ENCODE data around the gene ERMP1.

Gene ERMP1

DNA sequence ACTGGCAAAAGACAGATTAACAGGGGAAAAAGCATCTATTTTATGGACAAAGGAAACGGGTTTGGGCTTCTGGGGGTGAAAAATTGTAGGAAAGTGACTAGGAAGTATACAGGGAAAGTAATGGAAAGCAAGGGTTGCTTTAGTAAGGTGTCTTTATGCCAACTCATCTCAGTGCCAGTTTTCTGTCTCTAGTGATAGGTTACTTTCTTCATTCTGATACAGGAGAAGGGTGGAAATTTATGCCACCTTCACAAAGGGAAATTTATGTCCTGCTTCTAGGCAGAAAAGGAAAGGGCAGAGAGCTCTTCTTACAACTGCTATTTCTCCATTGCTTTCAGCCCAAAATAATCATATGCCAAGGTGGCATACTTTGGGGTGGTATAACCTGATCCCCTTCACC, 20.1 kb upstream of the ERMP1 start:
- no peak for DNase-seq

GRCh38 chr9:5851445-5851844, 18.5 kb upstream of the ERMP1 start:
- DNase-seq = peak; percentile 11 to 33

GRCh38 chr9:5850724-5851122, 17.8 kb upstream of the ERMP1 start:
- DNase-seq = no peak

DNA sequence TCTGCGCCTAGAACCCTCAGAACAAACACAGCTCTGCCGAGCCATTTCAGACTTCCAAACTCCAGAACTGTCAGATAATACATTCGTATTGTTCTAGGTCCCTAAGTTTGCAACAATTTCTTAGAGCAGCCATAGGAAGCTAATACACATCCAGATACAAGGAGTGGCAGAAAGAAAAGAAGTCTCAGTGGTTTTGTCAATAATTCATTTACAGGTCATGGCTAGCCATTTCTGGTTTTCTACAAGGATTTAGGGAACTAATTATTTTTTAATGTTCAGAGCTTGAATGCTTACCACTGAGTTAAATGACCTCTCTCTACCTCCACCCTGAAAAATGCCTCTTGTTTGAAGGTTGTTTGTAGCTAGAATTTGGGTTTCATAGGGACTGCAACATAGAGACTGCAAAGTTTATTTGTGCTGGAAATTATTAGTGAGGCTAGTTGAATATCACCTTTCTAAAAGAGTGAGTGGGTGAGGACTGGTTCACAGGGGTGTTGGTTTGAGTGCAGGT, 15.5 kb upstream of the ERMP1 start:
- no peak for DNase-seq

DNA sequence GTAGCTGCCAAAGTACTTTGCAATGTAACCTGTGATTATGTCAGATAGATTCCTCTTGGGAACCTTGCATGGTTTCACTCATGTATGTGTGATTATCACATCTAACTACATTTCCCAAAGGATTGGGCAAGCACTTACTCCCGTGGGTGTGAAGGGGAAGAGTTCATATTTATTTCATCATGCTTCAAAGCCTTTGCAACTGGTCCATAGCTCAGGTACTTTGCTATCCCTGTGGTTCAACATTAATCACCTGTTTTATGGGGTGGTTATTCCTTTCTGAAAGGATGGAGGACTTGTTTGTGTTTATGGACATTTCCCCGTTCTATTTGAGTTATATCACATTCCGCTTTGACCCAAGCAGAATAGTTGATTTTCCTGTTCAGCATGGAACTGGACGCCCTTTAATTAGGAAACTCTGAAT, 13.6 kb upstream of the ERMP1 start:
- DNase-seq = no peak

- DNase-seq = no peak
These were observed 13.2 kb upstream of the ERMP1 start for GRCh38 chr9:5846096-5846495.

DNA sequence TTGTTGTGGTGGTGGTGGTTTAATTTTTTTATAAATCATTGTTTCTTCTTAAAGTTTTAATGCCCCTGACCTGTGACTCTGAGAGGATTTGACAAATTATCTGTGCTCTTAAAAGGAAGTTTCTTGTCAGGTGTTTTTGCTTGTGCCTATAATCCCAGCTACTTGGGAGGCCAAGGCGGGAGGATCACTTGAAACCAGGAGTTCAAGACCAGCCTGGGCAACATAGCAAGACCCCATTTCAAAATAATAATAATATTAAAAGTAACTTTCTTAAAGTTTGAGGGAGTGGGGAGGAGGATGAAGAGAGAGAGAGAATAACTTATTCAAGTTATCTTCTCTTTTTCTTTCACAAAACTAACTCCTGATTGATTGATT, 12.2 kb upstream of the ERMP1 start:
- no peak for DNase-seq

GRCh38 chr9:5843794-5844471, 11.0 kb upstream of the ERMP1 start:
- no peak for DNase-seq

DNA sequence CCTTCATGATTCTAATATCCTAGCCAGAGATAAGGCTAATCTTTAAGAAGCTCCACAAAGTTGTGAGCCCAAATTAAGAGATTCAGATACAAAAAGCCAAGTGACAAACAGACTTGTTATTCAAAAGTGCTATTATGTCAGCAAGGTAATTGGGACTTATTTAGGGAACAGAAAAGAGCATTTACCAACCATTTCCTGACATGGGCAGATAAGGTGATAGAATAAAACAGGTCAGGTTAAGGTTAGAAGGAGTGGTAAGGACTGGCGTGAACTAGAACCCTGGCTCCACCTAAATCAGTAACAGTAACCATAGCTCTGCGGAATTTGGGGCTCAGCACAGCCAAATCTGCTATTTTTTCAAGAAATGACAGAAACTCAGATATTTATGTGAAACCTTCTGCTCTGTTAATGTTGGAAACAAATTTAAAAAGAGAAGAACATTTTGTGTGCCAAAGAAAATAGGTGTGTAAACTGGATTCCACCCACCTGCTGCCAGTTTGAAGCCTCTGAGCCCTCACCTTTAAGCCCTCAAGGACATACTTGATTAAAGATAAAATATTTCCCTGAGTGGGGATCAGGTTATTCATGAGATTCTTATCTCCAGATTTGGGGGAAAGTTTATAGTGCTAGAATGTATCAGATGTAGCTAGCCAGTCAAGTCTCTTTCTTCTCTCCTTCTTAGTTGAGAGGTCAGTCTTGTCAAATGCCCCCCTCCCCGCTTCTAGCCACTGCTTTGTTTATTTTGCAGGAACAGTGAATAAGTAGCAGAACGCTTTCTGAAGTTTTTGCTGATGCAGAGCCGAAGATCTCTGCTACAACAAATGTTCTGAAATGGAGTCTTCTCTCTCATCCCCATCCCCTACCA, 10.2 kb upstream of the ERMP1 start:
- DNase-seq = no peak

DNA sequence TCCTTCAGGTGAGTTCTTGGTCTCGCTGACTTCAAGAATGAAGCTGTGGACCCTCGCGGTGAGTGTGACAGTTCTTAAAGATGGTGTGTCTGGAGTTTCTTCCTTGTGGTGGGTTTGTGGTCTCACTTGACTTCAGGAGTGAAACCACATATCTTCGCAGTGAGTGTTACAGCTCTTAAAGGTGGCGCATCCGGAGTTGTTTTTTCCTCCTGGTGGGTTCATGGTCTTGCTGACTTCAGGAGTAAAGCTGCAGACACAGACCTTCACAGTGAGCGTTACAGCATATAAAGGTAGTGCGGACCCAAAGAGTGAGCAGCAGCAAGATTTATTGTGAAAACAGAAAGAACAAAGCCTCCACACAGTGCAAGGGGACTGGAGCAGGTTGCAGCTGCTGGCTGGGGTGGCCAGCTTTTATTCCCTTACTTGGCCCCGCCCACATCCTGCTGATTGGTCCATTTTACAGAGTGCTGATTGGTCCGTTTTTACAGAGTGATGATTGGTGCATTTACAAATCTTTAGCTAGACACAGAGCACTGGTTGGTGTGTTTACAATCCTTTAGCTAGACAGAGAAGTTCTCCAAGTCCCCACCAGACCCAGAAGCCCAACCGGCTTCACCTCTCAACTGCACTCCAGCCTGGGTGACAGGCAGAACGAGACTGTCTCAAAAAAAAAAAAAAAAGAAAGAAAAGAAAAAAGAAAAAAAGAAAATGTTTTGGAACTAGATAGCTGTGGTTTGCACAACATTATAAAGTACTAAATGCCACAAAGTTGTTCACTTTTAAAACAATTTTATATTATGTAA, 9.1 kb upstream of the ERMP1 start:
- peak; percentile 29 to 42 for DNase-seq

GRCh38 chr9:5840788-5841187, 7.9 kb upstream of the ERMP1 start:
- no peak for DNase-seq

DNA sequence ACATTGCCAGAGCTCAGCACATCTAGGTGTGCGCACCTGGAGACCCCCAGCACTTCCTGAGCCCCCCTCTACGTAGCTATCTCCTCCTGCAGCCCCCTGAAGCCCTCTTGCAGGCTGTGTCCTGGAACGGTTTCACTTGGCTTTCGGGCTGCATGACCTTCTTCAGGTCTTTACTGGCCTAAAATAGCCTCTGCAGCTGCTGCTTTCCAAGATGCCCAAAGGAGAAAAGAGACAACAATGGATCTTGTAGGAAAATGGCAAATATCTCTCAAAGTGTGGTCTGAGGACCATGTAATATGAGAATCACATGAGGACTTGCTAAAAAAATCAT, 6.6 kb upstream of the ERMP1 start:
- DNase-seq = no peak

DNA sequence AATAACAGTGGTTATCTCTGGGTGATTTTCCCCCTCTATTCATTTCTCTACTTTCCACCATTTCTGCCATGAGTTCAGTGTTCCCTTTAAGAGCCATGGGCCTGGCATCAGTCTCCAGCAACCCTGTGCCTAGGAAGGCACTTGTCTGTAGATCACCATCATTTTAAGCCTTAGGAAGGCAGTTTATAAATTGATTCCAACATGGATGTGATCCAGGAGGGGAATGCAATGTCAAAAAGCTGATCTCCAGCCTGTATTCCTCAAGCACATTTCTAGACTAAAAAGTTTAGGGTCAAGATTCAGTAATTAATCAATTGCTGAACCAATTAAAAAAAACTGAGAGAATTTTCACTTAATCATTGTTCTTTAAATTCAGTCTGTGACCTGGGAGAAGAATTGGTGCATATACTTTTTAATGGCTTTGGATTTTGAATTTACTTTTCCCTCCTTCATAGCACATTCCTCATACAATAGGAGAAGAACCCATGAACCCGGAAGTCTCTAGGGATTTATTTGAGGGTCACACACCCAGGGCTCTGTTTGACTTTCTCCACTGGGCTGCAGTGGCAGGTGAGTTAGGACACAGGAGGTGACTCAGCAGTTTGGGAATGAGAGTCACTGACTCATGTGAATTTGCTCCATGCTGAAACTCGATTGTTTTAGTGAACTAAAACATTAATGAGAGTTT, 6.1 kb upstream of the ERMP1 start:
- DNase-seq = no peak

GRCh38 chr9:5835808-5836207, 2.9 kb upstream of the ERMP1 start:
- DNase-seq = no peak

- no peak for DNase-seq
These were observed 1.3 kb upstream of the ERMP1 start for GRCh38 chr9:5834214-5834613.

GRCh38 chr9:5832071-5832537, 813 bp downstream of the ERMP1 start:
- DNase-seq = peak in 1 of 2 experiments; percentile 11

- DNase-seq = no peak
These were observed 6.9 kb downstream of the ERMP1 start for GRCh38 chr9:5825895-5826622.

GRCh38 chr9:5825223-5825622, 7.7 kb downstream of the ERMP1 start:
- DNase-seq = no peak

DNA sequence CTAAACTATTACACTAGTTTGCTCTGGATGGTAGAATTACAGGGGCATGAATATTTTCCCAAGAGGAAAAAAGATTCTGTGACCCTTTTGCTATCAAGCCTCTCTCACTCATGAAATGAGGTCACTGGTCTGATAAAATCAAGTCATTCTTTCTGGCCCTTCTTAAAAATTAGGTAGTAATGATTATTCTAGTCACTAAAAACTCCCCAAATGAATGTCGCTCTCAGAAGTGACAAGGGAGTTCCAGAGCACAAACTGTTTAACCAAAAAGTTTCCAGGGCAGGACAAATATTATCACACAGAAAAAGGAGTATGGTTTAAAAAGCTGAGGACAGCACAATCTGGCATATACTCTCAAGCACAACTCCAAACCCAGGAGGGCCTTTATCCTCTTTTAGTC, 12.5 kb downstream of the ERMP1 start:
- no peak for DNase-seq

DNA sequence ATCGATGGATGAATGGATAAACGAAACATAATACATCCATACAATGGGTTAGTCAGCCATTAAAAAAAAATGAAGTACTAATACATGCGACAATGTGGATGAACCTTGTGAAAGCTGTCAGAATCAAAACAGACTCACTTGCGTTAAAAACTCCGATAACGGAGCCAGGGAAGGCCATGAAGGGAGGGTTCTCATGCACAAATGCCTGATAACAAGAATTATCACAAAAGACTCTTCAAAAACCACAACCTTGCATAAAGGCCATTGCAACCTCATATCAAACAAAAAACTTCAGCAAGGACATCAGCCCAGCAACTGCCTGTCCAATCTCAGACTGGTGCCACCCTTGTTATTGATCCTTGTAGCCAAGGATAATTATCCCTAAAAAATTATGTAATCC, 13.7 kb downstream of the ERMP1 start:
- DNase-seq = no peak

GRCh38 chr9:5818424-5819142, 14.3 kb downstream of the ERMP1 start:
- no peak for DNase-seq

Measured in stimulated activated CD4-positive, alpha-beta T cell treated with anti-CD3 and anti-CD28 coated beads, Interleukin-4, amount 100 ng/mL, for 4 hours (primary cell).